A673 (cell line): ENCODE results near the gene TATDN2. TPM values are rescaled to one million over a fixed set of nuclear protein-coding genes. Genes with fewer than 3 reads are reported as not detected.
A peak's percentile ranks its signal among the peaks of the same experiment; 100 is the strongest.
"Not testable (repeated sequence)": the region's sequence is repeated elsewhere in the genome, so short reads cannot be mapped to it uniquely, and the experiment has no call there.

Source experiments
- BruUV-seq: library from RNA; stranded (reverse); fragments of 400-500 nt; replicated peaks from 2 replicates; lab custom pipeline; 2021; lab: Mats Ljungman, UMichigan
- CTCF ChIA-PET: fragments of 300-600 bp; sonication (Branson Sonifier 250); formaldehyde crosslinking; loops from one replicate; lab custom pipeline; 2022; ENCODE audit warnings: antibody characterized with exemption; lab: Charles Lee
- POLR2A ChIA-PET: fragments of 300-600 bp; sonication (Branson Sonifier 250); formaldehyde crosslinking; loops from one replicate; lab custom pipeline; 2022; ENCODE audit warnings: antibody characterized with exemption; ENCODE audit not compliant: low non-redundant PET; lab: Charles Lee
- DNase-seq: peaks from one replicate; pipeline ENCODE4 v3.0.0-alpha.2; 2015; ENCODE audit warnings: low spot score
- H3K27ac ChIP-seq: fragments of 200-600 bp; sonication (generic); 2 replicates; pipeline ENCODE4 v1.5.1; 2016; ENCODE audit warnings: mixed run types, low read depth, mild to moderate bottlenecking, mixed read lengths, antibody characterized with exemption, low read length; ENCODE audit not compliant: poor library complexity, severe bottlenecking
- H3K27me3 ChIP-seq: fragments of 200-600 bp; sonication (generic); replicated peaks from 2 replicates; pipeline ENCODE4 v1.6.1; 2017; ENCODE audit warnings: mixed run types, low read depth, mild to moderate bottlenecking, mixed read lengths, antibody characterized with exemption, low read length; ENCODE audit not compliant: insufficient read depth, poor library complexity
- H3K36me3 ChIP-seq: fragments of 200-600 bp; sonication (generic); 2 replicates; pipeline ENCODE4 v1.6.1; 2016; ENCODE audit warnings: mixed run types, mild to moderate bottlenecking, mixed read lengths, antibody characterized with exemption, low read length; ENCODE audit not compliant: insufficient read depth, poor library complexity, severe bottlenecking
- H3K4me1 ChIP-seq: fragments of 200-600 bp; sonication (generic); 2 replicates; pipeline ENCODE4 v1.6.1; 2017; ENCODE audit warnings: mixed run types, mild to moderate bottlenecking, mixed read lengths, antibody characterized with exemption, low read length; ENCODE audit not compliant: insufficient read depth, poor library complexity, severe bottlenecking
- H3K4me3 ChIP-seq: fragments of 200-600 bp; sonication (generic); 2 replicates; pipeline ENCODE4 v1.5.1; 2016; ENCODE audit warnings: low read depth, mixed run types, mild to moderate bottlenecking, mixed read lengths, low read length; ENCODE audit not compliant: poor library complexity, severe bottlenecking
- H3K9me3 ChIP-seq: fragments of 200-600 bp; sonication (generic); 2 replicates; pipeline ENCODE4 v1.6.1; 2016; ENCODE audit warnings: mixed run types, low read depth, mild to moderate bottlenecking, mixed read lengths, antibody characterized with exemption, low read length; ENCODE audit not compliant: poor library complexity, severe bottlenecking
- CTCF ChIP-seq: fragments of 300-800, 200-600 bp; sonication (generic); conservative IDR thresholded peaks from 2 replicates; pipeline ENCODE4 v1.5.1; 2017; ENCODE audit warnings: low read depth, mild to moderate bottlenecking, antibody characterized with exemption, low read length, moderate library complexity, mixed read lengths
- EZH2 ChIP-seq: fragments of 200-600 bp; sonication (generic); IDR thresholded peaks from 2 replicates; pipeline ENCODE4 v1.6.1; 2017; ENCODE audit warnings: borderline replicate concordance, low read depth, mild to moderate bottlenecking, mixed read lengths, antibody characterized with exemption, low read length; ENCODE audit not compliant: poor library complexity, severe bottlenecking
- intact Hi-C: fragments of 100-400 bp; cut with micrococcal nuclease; formaldehyde crosslinking; loops from one replicate; pipeline ENCODE4 v1.10.0; 2022; ENCODE audit not compliant: unreplicated experiment
- total RNA-seq: library from RNA; stranded (reverse); gene quantifications from 2 replicates; pipeline ENCODE4 v1.2.3, GENCODE V29; 2021

Gene TATDN2
- total RNA-seq, 1 experiment from 2014 or later, result 42.0 TPM

GRCh38 chr3:10263646-10264363 is 15.5 kb downstream of the TATDN2 start:
- no TSS peak for BruUV-seq
- intact Hi-C loops, result no loop called here
- ChIA-PET CTCF (interaction anchor here (0.9 kb wide), 1 partner anchor 17 kb away, joined by 4 read pairs; no protein-coding TSS in a partner anchor), POLR2A (no interaction called here)
- Histone ChIP-seq H3K9me3 (no peaks in the 10 kb centered on the region), H3K27ac (no peak overlapping the region), H3K4me3 (no peak overlapping the region), H3K4me1 (no peaks in the 10 kb centered on the region), H3K36me3 (peaks cover 33% of the 10 kb centered on the region), H3K27me3 (no peaks in the 10 kb centered on the region)
- TF ChIP-seq EZH2 (no peak), CTCF (peak; percentile 48)
- DNase-seq, result peak; percentile 37

- POLR2A ChIA-PET, result no interaction called here
- TF ChIP-seq CTCF, result no peak
- no peak for TF ChIP-seq EZH2
- BruUV-seq, result no TSS peak
- Histone ChIP-seq H3K4me1 (no peaks in the 10 kb centered on the region), H3K4me3 (no peak overlapping the region), H3K36me3 (peaks cover 38% of the 10 kb centered on the region), H3K27me3 (no peaks in the 10 kb centered on the region), H3K9me3 (no peaks in the 10 kb centered on the region), H3K27ac (no peak overlapping the region)
- CTCF ChIA-PET, result no interaction called here
- intact Hi-C loops, result no loop called here
- no peak for DNase-seq
Observed at GRCh38 chr3:10265833-10266232, 17.6 kb downstream of the TATDN2 start.

GRCh38 chr3:10266936-10267335 is 18.7 kb downstream of the TATDN2 start:
- peaks cover 39% of the 10 kb centered on the region for H3K36me3 ChIP-seq
- H3K27ac ChIP-seq, H3K4me3 ChIP-seq, H3K9me3 ChIP-seq, BruUV-seq, DNase-seq, intact Hi-C loops, H3K4me1 ChIP-seq, CTCF ChIA-PET, POLR2A ChIA-PET, H3K27me3 ChIP-seq: not testable (repeated sequence)

- H3K9me3 ChIP-seq, result no peaks in the 10 kb centered on the region
- CTCF ChIA-PET, result no interaction called here
- H3K27ac ChIP-seq, result no peak overlapping the region
- TF ChIP-seq EZH2 (no peak), CTCF (no peak)
- intact Hi-C loops, result no loop called here
- H3K4me1 ChIP-seq, result peaks cover 1% of the 10 kb centered on the region
- no peak overlapping the region for H3K4me3 ChIP-seq
- BruUV-seq, result no TSS peak
- peaks cover 39% of the 10 kb centered on the region for H3K36me3 ChIP-seq
- POLR2A ChIA-PET, result no interaction called here
- no peaks in the 10 kb centered on the region for H3K27me3 ChIP-seq
- DNase-seq, result no peak
Observed at GRCh38 chr3:10268116-10268515, 19.9 kb downstream of the TATDN2 start.
